Esophagus squamous epithelium (tissue), 5 donors: ENCODE results near the gene ENKD1. TPM values are rescaled to one million over a fixed set of nuclear protein-coding genes. Genes with fewer than 3 reads are reported as not detected.

ENCODE experiments used
- DNase-seq: peaks from one replicate; lab custom pipeline; 2025; lab: John Stamatoyannopoulos, UW
- H3K27ac ChIP-seq, 4 donors: fragments of 200-600 bp; sonication (generic); one replicate each; pipeline ENCODE4 v1.5.1; 2016 to 2019; ENCODE audit warnings: mild to moderate bottlenecking in 1 of 4
- H3K27me3 ChIP-seq, 4 donors: fragments of 200-600 bp; sonication (generic); 1 replicate in 3 of 4; 2 replicates in 1 of 4; pipeline versions ENCODE4 v1.5.1 to v1.6.0; 2017 to 2021; ENCODE audit warnings: antibody characterized with exemption in 1 of 4
- H3K36me3 ChIP-seq, 3 donors: fragments of 200-600 bp; sonication (generic); one replicate each; pipeline ENCODE4 v1.5.1; 2016 to 2019
- H3K4me1 ChIP-seq, 3 donors: fragments of 200-600 bp; sonication (generic); one replicate each; pipeline ENCODE4 v1.5.1; 2017 to 2019
- H3K4me3 ChIP-seq, 4 donors: fragments of 200-600 bp; sonication (generic); 1 replicate in 3 of 4; 2 replicates in 1 of 4; pipeline ENCODE4 v1.5.1; 2016 to 2019; ENCODE audit warnings: mild to moderate bottlenecking in 2 of 4, moderate library complexity in 1 of 4
- H3K9me3 ChIP-seq, 3 donors: fragments of 200-600 bp; sonication (generic); one replicate each; pipeline ENCODE4 v1.5.1; 2016 to 2019
- POLR2A ChIP-seq, 4 donors: fragments of 450-650 bp; IDR thresholded peaks; one replicate each; pipeline ENCODE4 v1.6.1; 2017; ENCODE audit warnings: antibody characterized with exemption in 4 of 4, mild to moderate bottlenecking in 4 of 4, moderate library complexity in 3 of 4
- WGBS, 2 donors: methylation state at CpG; one replicate each; pipeline ENCODE4 v1.1.5; 2018; 5-methylcytosine and 5-hydroxymethylcytosine counted together
- intact Hi-C: fragments of 100-400 bp; cut with DNase I; formaldehyde crosslinking; loops from one replicate; pipeline ENCODE4 v1.15.0; 2022
- total RNA-seq, 4 donors: library from RNA; depleted of rRNA; stranded (reverse); fragments of >200 nt; gene quantifications; one replicate each; pipeline ENCODE4 v1.1.0, GENCODE V29; 2016
- TF ChIP-seq, protein P1 (sequence below), 6 experiments: fragments of 450-650 bp in 4 of 6; fragments of 200-600 bp in 2 of 6; sonication (generic) in 2 of 6; IDR thresholded peaks; one replicate each; pipeline ENCODE4 v1.5.1; 2016 to 2019; ENCODE audit warnings: antibody characterized with exemption in 6 of 6, mild to moderate bottlenecking in 4 of 6, moderate library complexity in 4 of 6
- donor health status: DM: yes; HTN: yes; CAD: no.

ENKD1 gene
- total RNA-seq, 4 donors from 2014 or later = 6.1 to 12.9 (median 12.2) TPM

DNA sequence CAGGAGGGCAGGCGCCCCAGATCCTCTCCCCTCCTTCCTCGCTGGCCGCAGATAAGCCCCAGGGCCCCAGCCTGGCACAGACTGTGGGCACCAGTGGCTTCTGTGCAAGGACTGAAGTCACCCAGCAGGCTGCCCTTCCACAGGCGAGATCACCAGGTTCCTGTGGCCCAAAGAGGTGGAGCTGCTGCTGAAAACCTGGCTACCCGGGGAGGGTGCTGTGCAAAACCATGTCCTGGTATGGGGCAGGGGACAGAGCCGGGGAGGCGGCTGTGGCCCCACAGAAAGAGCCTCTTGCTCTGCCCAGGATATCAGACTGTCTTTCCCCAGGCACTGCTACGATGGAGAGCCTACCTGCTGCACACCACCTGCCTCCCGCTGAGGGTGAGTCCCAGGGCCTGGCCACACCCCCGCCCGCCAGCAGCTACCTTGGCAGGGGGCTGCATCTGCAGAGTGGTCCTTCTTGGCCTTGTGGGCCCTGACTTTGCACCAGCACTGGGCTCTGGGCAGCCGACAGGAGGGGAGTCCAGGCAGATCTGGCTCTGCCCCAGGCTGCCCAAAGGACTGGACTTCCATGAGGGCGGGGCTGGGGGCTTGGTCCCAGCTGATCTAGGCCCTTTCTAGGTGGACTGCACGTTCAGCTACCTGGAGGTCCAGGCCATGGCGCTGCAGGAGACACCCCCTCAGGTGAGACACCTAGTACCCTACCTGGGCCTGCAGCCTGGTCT lies 21.0 kb downstream of the ENKD1 start:
- no peaks in the 10 kb centered on the region for H3K9me3 ChIP-seq
- H3K36me3 ChIP-seq = no peaks in the 10 kb centered on the region
- DNase-seq = no peak
- 86 to 100% methylated on average over 3 of the region's 15 CpGs for WGBS, 2 donors
- peak overlapping the region in 2 of 4 donors; percentile 25 to 63 for H3K27ac ChIP-seq
- peaks cover 11 to 70% (median 14%) of the 10 kb centered on the region in 3 donors for H3K4me1 ChIP-seq
- H3K27me3 ChIP-seq = peaks cover 14 to 64% (median 20%) of the 10 kb centered on the region in 4 donors
- TF ChIP-seq, protein P1, sequence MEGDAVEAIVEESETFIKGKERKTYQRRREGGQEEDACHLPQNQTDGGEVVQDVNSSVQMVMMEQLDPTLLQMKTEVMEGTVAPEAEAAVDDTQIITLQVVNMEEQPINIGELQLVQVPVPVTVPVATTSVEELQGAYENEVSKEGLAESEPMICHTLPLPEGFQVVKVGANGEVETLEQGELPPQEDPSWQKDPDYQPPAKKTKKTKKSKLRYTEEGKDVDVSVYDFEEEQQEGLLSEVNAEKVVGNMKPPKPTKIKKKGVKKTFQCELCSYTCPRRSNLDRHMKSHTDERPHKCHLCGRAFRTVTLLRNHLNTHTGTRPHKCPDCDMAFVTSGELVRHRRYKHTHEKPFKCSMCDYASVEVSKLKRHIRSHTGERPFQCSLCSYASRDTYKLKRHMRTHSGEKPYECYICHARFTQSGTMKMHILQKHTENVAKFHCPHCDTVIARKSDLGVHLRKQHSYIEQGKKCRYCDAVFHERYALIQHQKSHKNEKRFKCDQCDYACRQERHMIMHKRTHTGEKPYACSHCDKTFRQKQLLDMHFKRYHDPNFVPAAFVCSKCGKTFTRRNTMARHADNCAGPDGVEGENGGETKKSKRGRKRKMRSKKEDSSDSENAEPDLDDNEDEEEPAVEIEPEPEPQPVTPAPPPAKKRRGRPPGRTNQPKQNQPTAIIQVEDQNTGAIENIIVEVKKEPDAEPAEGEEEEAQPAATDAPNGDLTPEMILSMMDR (IDR thresholded peaks at IDR 0.05) = no peak
- TF ChIP-seq POLR2A (IDR thresholded peaks at IDR 0.05) = no peak
- intact Hi-C loops = no loop called here
- peak overlapping the region; percentile 7 to 65 (median 28) for H3K4me3 ChIP-seq

DNA sequence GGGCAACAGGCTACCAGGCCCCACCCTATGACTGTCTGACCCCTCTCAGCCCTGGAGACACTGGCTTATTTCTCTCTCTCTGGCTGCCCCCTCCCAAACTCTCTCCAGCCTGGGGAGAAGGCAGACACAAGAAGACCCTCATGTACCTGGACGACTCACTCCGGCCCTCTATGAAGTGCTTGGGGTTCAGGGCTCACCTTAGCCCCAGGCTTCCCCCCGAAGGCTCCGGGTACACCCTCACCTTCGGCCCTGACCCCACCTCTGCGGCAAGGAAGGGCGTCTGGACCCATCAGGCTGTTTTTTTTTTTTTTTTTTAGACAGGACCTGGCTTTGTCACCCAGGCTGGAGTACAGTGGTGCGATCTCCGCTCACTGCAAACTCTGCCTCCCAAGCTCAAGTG lies 22.5 kb downstream of the ENKD1 start:
- intact Hi-C loops = no loop called here
- Histone ChIP-seq H3K27me3 (peaks cover 11 to 49% (median 15%) of the 10 kb centered on the region in 4 donors), H3K27ac (no peak overlapping the region), H3K36me3 (peaks cover 2 to 11% (median 6%) of the 10 kb centered on the region in 3 donors), H3K4me1 (peaks cover 11 to 60% (median 14%) of the 10 kb centered on the region in 3 donors), H3K9me3 (no peaks in the 10 kb centered on the region), H3K4me3 (no peak overlapping the region)
- no peak for DNase-seq
- 84 to 85% methylated on average over 7 to 9 of the region's 9 CpGs for WGBS, 2 donors
- no peak for TF ChIP-seq POLR2A (IDR thresholded peaks at IDR 0.05)
- TF ChIP-seq, protein P1 (IDR thresholded peaks at IDR 0.05) = no peak

DNA sequence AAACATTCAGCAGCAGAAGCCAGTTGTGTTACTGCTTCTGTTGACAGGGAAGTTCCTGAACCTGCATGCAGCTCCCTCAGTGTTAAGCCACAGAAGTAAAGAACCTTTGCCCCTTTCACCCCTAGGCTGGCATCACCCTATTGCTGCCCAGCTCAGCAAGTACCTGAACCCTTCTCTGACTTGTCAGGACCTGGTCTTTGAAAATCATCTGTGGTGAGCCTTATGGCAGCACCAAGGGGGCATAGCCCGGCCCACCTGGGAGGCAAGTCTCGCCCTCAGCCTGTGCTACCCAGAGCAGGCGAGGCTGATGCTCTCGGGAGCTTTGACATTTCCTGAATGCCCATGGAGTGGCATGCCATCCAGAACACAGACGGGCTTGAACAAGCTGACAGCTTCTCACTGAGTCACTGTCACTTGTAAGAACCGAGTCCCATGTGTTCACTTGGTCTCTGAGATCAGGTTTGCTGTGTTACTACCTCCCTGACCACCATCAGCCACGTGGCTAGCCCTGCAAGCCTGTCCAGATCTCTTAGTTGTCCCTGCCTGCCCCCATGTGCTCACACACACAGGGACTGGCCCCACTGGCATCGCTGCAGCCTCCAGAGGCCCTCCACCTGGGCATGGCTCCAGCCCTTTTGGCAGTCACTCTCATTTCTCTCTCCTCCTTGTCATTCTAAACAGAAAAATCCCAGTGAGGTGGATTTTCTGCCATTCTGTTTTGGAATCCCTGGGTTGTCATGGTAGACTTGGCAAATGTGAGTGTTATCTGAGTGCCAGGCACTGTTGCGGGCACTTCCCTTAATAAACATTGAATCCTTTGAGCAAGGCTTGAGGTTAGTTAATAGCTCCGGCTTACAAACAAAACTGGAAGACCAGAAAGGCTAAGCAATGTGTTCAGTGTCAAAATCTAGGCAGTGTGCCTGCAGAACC lies 24.5 kb downstream of the ENKD1 start:
- peaks cover 6 to 31% (median 22%) of the 10 kb centered on the region in 3 donors for H3K36me3 ChIP-seq
- peak overlapping the region in 3 of 4 donors; percentile 32 to 68 (median 34) for H3K27ac ChIP-seq
- intact Hi-C loops = no loop called here
- no peaks in the 10 kb centered on the region for H3K9me3 ChIP-seq
- peaks cover 11 to 40% (median 14%) of the 10 kb centered on the region in 3 donors for H3K4me1 ChIP-seq
- DNase-seq = no peak
- H3K4me3 ChIP-seq = no peak overlapping the region
- peaks cover 0 to 29% (median 5%) of the 10 kb centered on the region in 4 donors for H3K27me3 ChIP-seq
- TF ChIP-seq, protein P1 (IDR thresholded peaks at IDR 0.05) = no peak
- TF ChIP-seq POLR2A (IDR thresholded peaks at IDR 0.05) = no peak
- 14 to 20% methylated on average over 4 to 10 of the region's 10 CpGs for WGBS, 2 donors

GRCh38 chr16:67637625-67638024 lies 28.9 kb downstream of the ENKD1 start:
- Histone ChIP-seq H3K27me3 (no peaks in the 10 kb centered on the region), H3K36me3 (peaks cover 6 to 75% (median 42%) of the 10 kb centered on the region in 3 donors), H3K4me1 (peaks cover 0 to 20% (median 9%) of the 10 kb centered on the region in 3 donors), H3K4me3 (no peak overlapping the region), H3K9me3 (no peaks in the 10 kb centered on the region), H3K27ac (no peak overlapping the region)
- no peak for DNase-seq
- intact Hi-C loops = no loop called here
- TF ChIP-seq POLR2A (IDR thresholded peaks at IDR 0.05) = no peak
- TF ChIP-seq, protein P1 (IDR thresholded peaks at IDR 0.05) = no peak
- WGBS, 2 donors = 83 to 89% methylated on average over 12 of the region's 12 CpGs
